AG04449 (cell line): ENCODE data around the gene PRDM7.
"Not testable (repeated sequence)": the region's sequence is repeated elsewhere in the genome, so short reads cannot be mapped to it uniquely, and the experiment has no call there.

Source experiments
- CTCF ChIA-PET: fragments of 350-600 bp; formaldehyde crosslinking; extraction: SDS; loops from one replicate; lab custom pipeline; 2021; ENCODE audit warnings: antibody characterized with exemption; lab: Yijun Ruan, JAX
- POLR2A ChIA-PET: fragments of 400-600, 350-600 bp; formaldehyde crosslinking; extraction: SDS; loops from one replicate; lab custom pipeline; 2020; ENCODE audit warnings: antibody characterized with exemption, inconsistent platforms; lab: Yijun Ruan, JAX
- DNase-seq: peaks from one replicate; pipeline ENCODE4 v3.0.0-alpha.2; 2010; ENCODE audit warnings: low read depth, low spot score
- H3K4me3 ChIP-seq: 2 replicates; pipeline ENCODE4 v1.5.1; 2011; ENCODE audit warnings: low read depth, mild to moderate bottlenecking, control low read depth, low read length
- TF ChIP-seq, protein P1 (sequence below): IDR thresholded peaks from one replicate; pipeline ENCODE4 v1.5.1; 2011; ENCODE audit warnings: mild to moderate bottlenecking, moderate library complexity, low read length, control low read depth, inconsistent platforms; ENCODE audit not compliant: insufficient read depth; ENCODE audit errors: missing control alignments

PRDM7 gene

DNA sequence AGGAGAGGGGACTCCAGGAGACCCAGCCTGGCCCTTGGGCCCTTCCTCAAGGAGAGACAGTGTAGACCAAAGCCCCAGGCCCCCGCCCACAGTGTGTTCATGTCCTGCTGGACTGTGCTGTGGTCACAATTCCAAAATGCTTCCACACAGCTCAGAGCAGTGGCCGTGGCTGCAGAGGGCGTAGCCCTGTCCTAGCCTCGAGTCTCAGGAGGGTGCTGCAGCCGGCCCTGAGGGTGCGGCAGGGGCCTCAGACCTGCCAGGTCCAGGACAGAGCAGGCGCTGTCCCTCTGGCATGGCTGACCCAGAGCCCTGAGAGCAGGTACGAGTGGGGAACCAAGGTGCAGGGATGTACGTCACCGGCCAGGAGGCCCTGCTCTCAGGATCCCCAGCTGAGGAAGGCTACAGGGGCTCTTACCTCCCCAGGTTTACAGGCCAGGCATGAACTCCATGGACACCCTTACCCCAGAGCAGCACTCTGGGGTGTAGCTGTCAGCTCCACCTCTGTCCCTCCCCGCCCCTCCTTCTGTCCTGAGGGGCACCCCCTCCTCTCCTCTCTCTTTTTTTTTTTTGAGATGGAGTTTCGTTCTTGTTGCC is 65.1 kb downstream of the PRDM7 start:
- POLR2A ChIA-PET, result no interaction called here
- DNase-seq, result no peak
- CTCF ChIA-PET, result interaction anchor here (0.7 to 1.7 kb wide), 2 partner anchors 9 to 10 kb away, joined by 3 to 17 read pairs; partner anchors contain the start of gene DBNDD1

DNA sequence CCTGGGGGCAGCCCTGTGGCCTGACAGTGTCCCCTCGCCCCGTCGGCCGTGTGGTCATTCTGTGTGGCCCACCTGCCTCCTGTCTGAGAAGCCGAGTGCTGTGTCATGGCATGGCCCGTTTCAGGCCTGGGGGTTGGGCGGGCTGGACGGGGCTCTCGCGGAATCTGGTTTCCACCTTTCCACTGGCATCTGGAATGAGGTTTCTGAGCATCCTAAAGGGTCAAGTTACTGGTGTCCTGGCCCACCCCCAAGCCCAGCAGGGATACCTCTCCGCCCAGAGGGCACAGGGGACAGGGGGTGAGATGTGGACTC is 65.7 kb downstream of the PRDM7 start:
- ChIA-PET POLR2A (no interaction called here), CTCF (interaction anchor here (1.7 kb wide), 1 partner anchor 9 kb away, joined by 17 read pairs; the partner anchor contains the start of gene DBNDD1)
- TF ChIP-seq, protein P1, sequence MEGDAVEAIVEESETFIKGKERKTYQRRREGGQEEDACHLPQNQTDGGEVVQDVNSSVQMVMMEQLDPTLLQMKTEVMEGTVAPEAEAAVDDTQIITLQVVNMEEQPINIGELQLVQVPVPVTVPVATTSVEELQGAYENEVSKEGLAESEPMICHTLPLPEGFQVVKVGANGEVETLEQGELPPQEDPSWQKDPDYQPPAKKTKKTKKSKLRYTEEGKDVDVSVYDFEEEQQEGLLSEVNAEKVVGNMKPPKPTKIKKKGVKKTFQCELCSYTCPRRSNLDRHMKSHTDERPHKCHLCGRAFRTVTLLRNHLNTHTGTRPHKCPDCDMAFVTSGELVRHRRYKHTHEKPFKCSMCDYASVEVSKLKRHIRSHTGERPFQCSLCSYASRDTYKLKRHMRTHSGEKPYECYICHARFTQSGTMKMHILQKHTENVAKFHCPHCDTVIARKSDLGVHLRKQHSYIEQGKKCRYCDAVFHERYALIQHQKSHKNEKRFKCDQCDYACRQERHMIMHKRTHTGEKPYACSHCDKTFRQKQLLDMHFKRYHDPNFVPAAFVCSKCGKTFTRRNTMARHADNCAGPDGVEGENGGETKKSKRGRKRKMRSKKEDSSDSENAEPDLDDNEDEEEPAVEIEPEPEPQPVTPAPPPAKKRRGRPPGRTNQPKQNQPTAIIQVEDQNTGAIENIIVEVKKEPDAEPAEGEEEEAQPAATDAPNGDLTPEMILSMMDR, result no peak
- H3K4me3 ChIP-seq, result no peak overlapping the region
- DNase-seq, result no peak

More for the DNA sequence above, 65.1 kb downstream of the PRDM7 start:
- H3K4me3 ChIP-seq, result no peak overlapping the region
- TF ChIP-seq, protein P1, result no peak

DNA sequence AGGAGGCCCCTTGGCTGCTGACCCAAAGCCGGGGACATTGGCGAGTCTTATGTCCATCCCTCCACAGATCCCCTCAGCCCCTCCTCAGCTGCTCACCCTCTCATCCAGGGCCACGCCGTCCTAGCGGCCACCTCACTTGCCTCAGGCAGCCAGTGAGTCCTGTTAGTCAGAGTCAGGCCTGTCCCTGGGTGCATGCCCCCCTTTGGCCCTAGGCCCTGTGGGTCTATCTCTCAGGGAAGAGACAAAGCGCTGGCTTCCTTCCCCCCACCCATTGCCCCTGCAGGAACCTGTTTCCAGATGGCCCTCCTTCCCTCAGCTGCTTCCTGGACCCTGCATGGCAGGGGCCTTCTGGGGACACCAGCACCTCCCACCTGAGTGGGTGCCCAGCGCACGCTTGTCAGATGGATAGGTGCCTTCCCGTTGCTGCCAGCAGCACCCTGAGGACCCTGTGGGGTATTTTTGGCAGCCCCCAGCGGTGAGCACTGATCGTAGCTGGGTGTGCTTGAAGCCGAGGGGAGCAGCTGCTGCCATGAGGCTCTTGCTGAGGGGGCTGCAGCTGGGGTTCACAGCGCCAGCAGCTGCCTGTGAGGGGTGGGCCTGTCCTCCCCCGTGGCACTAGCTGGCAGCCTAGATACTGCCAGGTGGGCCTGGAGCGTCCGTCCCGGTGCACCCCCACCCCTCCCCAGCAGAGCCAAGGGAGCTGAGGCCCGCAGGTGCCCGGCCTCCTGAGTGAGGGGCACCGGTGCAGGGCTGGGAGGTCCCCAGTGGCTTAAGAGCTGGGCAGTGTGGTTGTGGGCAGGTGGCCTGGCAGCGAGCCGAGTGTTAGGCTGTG is 66.2 kb downstream of the PRDM7 start:
- TF ChIP-seq, protein P1, result no peak
- H3K4me3 ChIP-seq, result no peak overlapping the region
- POLR2A ChIA-PET, result interaction anchor here (0.9 kb wide), 1 partner anchor 83 kb away, joined by 5 read pairs; no protein-coding TSS in a partner anchor
- no peak for DNase-seq
- CTCF ChIA-PET, result interaction anchor here (1.7 kb wide), 1 partner anchor 10 kb away, joined by 17 read pairs; the partner anchor contains the start of gene DBNDD1

DNA sequence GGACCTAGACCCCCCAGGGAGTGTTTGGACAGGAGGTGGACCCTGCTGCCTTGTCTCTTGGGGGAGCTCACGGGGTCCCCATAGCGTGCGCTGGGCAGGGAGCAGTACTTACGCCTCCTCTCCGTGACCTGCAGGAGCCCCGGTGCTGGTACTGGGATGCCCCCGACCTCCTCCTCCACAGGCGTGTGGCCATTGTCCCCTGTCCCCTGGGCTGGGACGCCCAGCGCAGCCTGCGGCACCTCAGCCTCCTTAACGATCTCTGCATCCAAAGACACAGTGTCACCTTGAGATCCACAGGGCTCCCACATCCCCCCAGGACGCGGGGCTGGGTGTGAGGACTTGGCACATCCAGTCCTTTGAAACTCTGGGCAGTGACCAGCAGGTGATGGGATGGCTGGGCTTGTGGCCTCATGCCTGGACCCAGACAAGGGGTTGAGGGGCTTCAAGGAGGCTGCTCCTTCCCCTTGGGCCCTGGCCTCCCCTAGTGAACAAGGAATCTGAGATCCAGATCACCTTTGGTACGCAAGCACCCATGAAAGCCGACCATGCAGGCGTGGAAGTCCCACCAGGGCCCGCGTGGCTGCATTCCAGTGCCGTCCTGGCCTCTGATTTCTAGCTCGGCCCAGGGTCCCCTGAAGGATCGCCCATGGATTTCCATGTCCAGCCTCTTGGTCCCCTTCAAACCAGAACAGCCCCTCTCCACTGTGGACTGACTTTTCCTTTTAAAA is 67.8 kb downstream of the PRDM7 start:
- POLR2A ChIA-PET, result no interaction called here

DNA sequence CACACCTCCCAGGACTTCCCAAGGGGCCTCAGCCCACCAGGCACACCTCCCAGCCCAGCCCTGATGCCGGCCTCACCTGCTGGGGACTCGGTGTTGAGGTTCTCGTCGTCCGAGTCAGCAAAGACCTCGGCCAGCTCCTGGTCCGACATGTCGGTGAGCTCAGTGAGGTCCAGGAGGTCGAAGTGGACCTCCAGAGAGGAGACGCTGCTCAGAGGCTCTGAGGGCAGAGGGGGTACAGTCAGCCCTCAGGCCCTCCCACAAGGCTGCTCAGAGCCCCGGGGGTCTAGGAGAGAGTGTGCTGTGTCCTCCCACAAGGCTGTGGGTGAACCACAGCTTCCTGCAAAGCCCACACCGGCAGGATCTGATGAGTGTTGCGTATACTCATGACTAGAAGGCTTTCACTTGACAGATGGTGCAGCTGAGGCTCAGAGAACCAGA is 68.4 kb downstream of the PRDM7 start:
- TF ChIP-seq, protein P1, result no peak
- POLR2A ChIA-PET, result no interaction called here
- no peak for DNase-seq
- CTCF ChIA-PET, result no interaction called here
- no peak overlapping the region for H3K4me3 ChIP-seq

More for the DNA sequence above, 67.8 kb downstream of the PRDM7 start:
- no peak for DNase-seq
- TF ChIP-seq, protein P1, result no peak
- H3K4me3 ChIP-seq, result no peak overlapping the region
- CTCF ChIA-PET, result no interaction called here

DNA sequence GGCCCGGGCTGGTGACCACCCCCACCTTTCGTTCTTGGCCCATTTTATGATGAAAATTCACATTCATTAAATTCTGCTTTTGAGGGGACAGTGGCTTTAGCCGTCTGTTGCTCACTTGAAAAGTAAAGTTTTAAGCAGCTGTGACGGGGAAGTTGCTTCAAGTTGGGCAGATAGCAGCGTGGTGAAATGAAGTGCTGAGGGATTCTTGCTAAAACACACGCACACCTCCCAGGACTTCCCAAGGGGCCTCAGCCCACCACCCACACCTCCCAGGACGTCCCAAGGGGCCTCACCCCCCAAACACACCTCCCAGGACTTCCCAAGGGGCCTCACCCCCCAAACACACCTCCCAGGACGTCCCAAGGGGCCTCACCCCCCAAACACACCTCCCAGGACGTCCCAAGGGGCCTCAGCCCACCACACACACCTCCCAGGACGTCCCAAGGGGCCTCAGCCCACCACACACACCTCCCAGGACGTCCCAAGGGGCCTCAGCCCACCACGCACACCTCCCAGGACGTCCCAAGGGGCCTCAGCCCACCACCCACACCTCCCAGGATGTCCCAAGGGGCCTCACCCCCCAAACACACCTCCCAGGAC is 69.4 kb downstream of the PRDM7 start:
- POLR2A ChIA-PET, H3K4me3 ChIP-seq, DNase-seq, CTCF ChIA-PET: not testable (repeated sequence)
